Activated CD4-positive, alpha-beta T cell treated with anti-CD3 and anti-CD28 coated beads for 36 hours (primary cell): ENCODE data around the gene TP73. TPM values are rescaled to one million over a fixed set of nuclear protein-coding genes. Genes with fewer than 3 reads are reported as not detected.
"Not testable (repeated sequence)": the region's sequence is repeated elsewhere in the genome, so short reads cannot be mapped to it uniquely, and the experiment has no call there.

Source experiments
- ATAC-seq: fragments of 200-7000 bp; cut with Tn5 transposase; one replicate; pipeline ENCODE4 v1.10.0; 2021; ENCODE audit warnings: mild to moderate bottlenecking, moderate library complexity
- CTCF ChIA-PET: fragments of 350-600 bp; sonication (Branson Sonifier 250); formaldehyde crosslinking; loops from one replicate; lab custom pipeline; 2021; ENCODE audit warnings: antibody characterized with exemption; lab: Charles Lee
- POLR2A ChIA-PET: fragments of 350-600 bp; sonication (Branson Sonifier 250); formaldehyde crosslinking; loops from one replicate; lab custom pipeline; 2021; ENCODE audit warnings: antibody characterized with exemption, inconsistent platforms; lab: Charles Lee
- DNase-seq: peaks from one replicate; pipeline ENCODE4 v3.0.0-alpha.2; 2020
- H3K27ac Mint-ChIP-seq: one replicate; pipeline ENCODE4 v1.8.0; 2021; ENCODE audit warnings: mixed read lengths
- H3K27me3 Mint-ChIP-seq: one replicate; pipeline ENCODE4 v1.8.0; 2021; ENCODE audit warnings: mixed read lengths
- H3K36me3 Mint-ChIP-seq: one replicate; pipeline ENCODE4 v1.8.0; 2021; ENCODE audit warnings: low read depth, mixed read lengths
- H3K4me1 Mint-ChIP-seq: one replicate; pipeline ENCODE4 v1.8.0; 2021; ENCODE audit warnings: mixed read lengths
- H3K4me3 Mint-ChIP-seq: one replicate; pipeline ENCODE4 v1.8.0; 2021; ENCODE audit warnings: mild to moderate bottlenecking, moderate library complexity, mixed read lengths
- H3K9me3 Mint-ChIP-seq: one replicate; pipeline ENCODE4 v1.8.0; 2021; ENCODE audit warnings: low read depth, mixed read lengths
- intact Hi-C, 2 experiments: fragments of 100-400 bp; cut with DNase I in 1 of 2; cut with micrococcal nuclease in 1 of 2; formaldehyde crosslinking; loops; one replicate each; pipeline versions ENCODE4 v1.14.2 to v1.15.1; 2022 to 2024; cut with DNase I, micrococcal nuclease
- total RNA-seq, 2 experiments: library from RNA; stranded (reverse); gene quantifications; one replicate each; pipeline ENCODE4 v1.2.3, GENCODE V29; 2021

Gene TP73
- total RNA-seq, 2 experiments from 2014 or later = 0.32 to 0.40 TPM

GRCh38 chr1:3746830-3747521 lies 94.7 kb downstream of the TP73 start:
- ATAC-seq (peak; percentile 99), DNase-seq (peak; percentile 95)
- Mint-ChIP-seq H3K27me3 (no peaks in the 10 kb centered on the region), H3K9me3 (no peaks in the 10 kb centered on the region), H3K4me1 (peaks cover 32% of the 10 kb centered on the region), H3K36me3 (no peaks in the 10 kb centered on the region), H3K27ac (peak overlapping the region; percentile 51), H3K4me3 (peak overlapping the region; percentile 77)
- ChIA-PET POLR2A (no interaction called here), CTCF (no interaction called here)
- intact Hi-C loops = loop anchor here (1.0 kb wide), 7 partner anchors 25 to 216 kb away; partner anchors contain the start of genes LRRC47 (in 2 of the 2), C1orf174 (in 1 of the 2), CEP104 (in 1 of the 2) and DFFB (in 1 of the 2)

- no peaks in the 10 kb centered on the region for H3K36me3 Mint-ChIP-seq
- ChIA-PET CTCF (interaction anchor here (0.8 kb wide), 1 partner anchor 52 kb away, joined by 3 read pairs; no protein-coding TSS in a partner anchor), POLR2A (no interaction called here)
- intact Hi-C loops = loop anchor here (1.0 kb wide), 7 partner anchors 25 to 216 kb away; partner anchors contain the start of genes LRRC47 (in 2 of the 2), C1orf174 (in 1 of the 2), CEP104 (in 1 of the 2) and DFFB (in 1 of the 2)
- H3K27me3 Mint-ChIP-seq = no peaks in the 10 kb centered on the region
- H3K9me3 Mint-ChIP-seq = no peaks in the 10 kb centered on the region
- no peak overlapping the region for H3K27ac Mint-ChIP-seq
- ATAC-seq (no peak), DNase-seq (no peak)
- peaks cover 32% of the 10 kb centered on the region for H3K4me1 Mint-ChIP-seq
- peak overlapping the region; percentile 77 for H3K4me3 Mint-ChIP-seq
Measured at GRCh38 chr1:3747522-3747848, 95.2 kb downstream of the TP73 start.

DNA sequence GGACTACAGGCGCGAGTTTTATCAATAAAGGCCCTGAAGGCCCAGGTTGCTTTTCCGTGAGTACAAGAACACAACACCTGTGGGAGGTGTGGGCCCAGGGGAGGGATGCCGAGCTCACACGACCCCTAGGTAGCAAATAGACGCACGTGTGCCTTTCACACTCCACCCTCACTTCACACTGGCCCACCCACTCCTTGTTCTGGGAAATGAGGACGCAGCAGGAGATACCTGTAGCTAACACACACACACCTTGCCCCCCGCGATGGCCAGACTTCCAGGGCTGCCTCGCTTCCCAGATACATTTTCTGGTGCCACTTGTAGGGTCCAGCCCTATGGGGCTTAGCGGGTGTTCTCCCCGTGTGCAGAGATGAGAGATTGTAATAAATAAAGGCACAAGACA lies 95.6 kb downstream of the TP73 start:
- Mint-ChIP-seq H3K4me1 (peaks cover 32% of the 10 kb centered on the region), H3K4me3 (peak overlapping the region; percentile 77), H3K27ac (no peak overlapping the region), H3K36me3 (no peaks in the 10 kb centered on the region), H3K9me3 (no peaks in the 10 kb centered on the region), H3K27me3 (no peaks in the 10 kb centered on the region)
- intact Hi-C loops = loop anchor here (1.0 kb wide), 7 partner anchors 24 to 217 kb away; partner anchors contain the start of genes LRRC47 (in 2 of the 2), C1orf174 (in 1 of the 2), CEP104 (in 1 of the 2) and DFFB (in 1 of the 2)
- ChIA-PET CTCF (interaction anchor here (0.8 kb wide), 1 partner anchor 53 kb away, joined by 3 read pairs; no protein-coding TSS in a partner anchor), POLR2A (no interaction called here)
- DNase-seq (no peak), ATAC-seq (no peak)

- DNase-seq, H3K27ac Mint-ChIP-seq, intact Hi-C loops, ATAC-seq, H3K36me3 Mint-ChIP-seq, H3K9me3 Mint-ChIP-seq, POLR2A ChIA-PET, H3K27me3 Mint-ChIP-seq: not testable (repeated sequence)
- H3K4me3 Mint-ChIP-seq = peak overlapping the region; percentile 77
- CTCF ChIA-PET = interaction anchor here (0.8 to 1.2 kb wide), 2 partner anchors 39 to 53 kb away, joined by 3 to 4 read pairs; no protein-coding TSS in a partner anchor
- peaks cover 32% of the 10 kb centered on the region for H3K4me1 Mint-ChIP-seq
Measured at GRCh38 chr1:3748316-3748900, 96.1 kb downstream of the TP73 start.

- POLR2A ChIA-PET = no interaction called here
- intact Hi-C loops = no loop called here
- Mint-ChIP-seq H3K4me1 (peaks cover 28% of the 10 kb centered on the region), H3K4me3 (no peak overlapping the region), H3K27ac (no peak overlapping the region), H3K36me3 (no peaks in the 10 kb centered on the region), H3K27me3 (no peaks in the 10 kb centered on the region), H3K9me3 (no peaks in the 10 kb centered on the region)
- CTCF ChIA-PET = interaction anchor here (1.2 kb wide), 1 partner anchor 38 kb away, joined by 4 read pairs; no protein-coding TSS in a partner anchor
- no peak for ATAC-seq
- no peak for DNase-seq
Measured at GRCh38 chr1:3749512-3749911, 97.2 kb downstream of the TP73 start.

GRCh38 chr1:3750741-3751140 lies 98.4 kb downstream of the TP73 start:
- POLR2A ChIA-PET = no interaction called here
- no peaks in the 10 kb centered on the region for H3K9me3 Mint-ChIP-seq
- ATAC-seq = no peak

DNA sequence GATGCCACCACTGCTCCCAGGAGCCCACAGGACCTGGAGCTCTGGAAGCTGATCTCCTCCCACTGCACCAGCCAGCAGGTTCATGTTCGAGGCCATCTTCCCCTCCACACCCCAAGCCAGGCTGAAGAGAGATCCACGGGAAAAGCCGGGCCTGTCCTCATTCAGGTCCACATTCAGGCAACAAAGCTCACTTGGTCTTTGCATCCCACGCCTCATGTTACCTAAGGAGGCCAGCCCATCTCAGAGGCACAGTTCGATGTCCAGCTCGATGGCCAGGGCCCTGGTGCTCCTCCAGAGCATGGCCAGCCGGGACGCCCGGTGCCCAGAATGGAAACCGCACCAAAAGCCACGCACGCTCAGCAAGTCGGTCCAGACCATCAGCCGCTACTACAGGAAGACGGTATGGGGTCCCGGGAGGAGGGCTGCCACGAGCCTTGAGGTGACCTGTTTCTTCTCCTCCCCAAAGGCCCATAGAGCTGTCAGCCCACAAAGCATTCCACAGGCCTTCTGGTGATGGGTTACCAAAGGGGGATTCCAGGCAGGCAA lies 100.2 kb downstream of the TP73 start, which contains the start of gene CCDC27:
Gene CCDC27, plus strand, starts transcription at position 51 of the 546 bp plus-strand sequence. Its CDS starts 32 bp downstream, at position 83.
- ChIA-PET CTCF (no interaction called here), POLR2A (no interaction called here)
- no peaks in the 10 kb centered on the region for H3K27me3 Mint-ChIP-seq
- intact Hi-C loops = no loop called here
- no peaks in the 10 kb centered on the region for H3K9me3 Mint-ChIP-seq
- ATAC-seq (no peak), DNase-seq (no peak)
- H3K4me1 Mint-ChIP-seq = peaks cover 8% of the 10 kb centered on the region
- H3K4me3 Mint-ChIP-seq = no peak within 1 kb of the TSS
- H3K36me3 Mint-ChIP-seq = no peaks in the 10 kb centered on the region
- no peak within 1 kb of the TSS for H3K27ac Mint-ChIP-seq

More at GRCh38 chr1:3750741-3751140, 98.4 kb downstream of the TP73 start:
- Mint-ChIP-seq H3K27ac (no peak overlapping the region), H3K27me3 (no peaks in the 10 kb centered on the region), H3K36me3 (no peaks in the 10 kb centered on the region), H3K4me1 (peaks cover 16% of the 10 kb centered on the region), H3K4me3 (no peak overlapping the region)
- CTCF ChIA-PET = no interaction called here
- no peak for DNase-seq
- intact Hi-C loops = no loop called here

DNA sequence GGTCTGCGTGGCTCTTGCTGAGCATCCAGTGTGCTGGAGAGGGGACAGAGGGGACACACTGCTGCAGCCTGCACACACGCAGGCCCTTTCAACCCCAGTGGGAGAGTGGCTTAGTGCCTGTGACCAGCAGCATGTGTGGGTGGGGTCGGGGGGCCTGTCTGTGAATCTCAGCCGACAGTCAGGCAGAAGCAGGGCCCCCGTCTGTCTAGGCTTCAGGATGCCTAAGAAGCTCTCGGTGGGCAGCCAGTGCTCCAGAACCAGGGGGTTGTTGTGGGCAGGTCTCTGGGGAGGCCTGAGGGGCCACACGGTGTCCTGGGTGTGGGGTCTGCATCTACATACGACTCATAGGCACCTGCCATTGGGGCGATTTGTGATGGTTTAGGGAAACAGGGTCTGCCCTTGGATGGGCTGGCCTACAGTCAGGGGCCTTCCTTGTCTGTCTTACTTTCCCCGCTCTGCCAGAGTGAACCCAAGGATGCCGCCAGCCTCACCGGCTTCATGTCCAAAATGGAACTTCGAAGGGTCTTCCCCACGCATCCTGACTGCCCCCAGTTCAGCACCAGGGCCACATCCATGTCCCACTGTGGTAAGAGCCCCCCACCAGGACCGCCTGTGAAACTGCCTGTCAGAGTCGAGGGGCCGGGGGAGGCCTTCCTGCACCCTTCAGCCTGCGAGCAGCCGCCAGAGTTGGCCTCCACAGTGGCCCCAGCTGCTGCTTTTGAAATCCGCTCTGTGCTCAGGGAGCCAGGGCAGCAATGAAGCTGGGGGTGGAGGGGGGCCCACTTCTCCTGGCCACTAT lies 101.5 kb downstream of the TP73 start:
- no peaks in the 10 kb centered on the region for H3K27me3 Mint-ChIP-seq
- no peak overlapping the region for H3K4me3 Mint-ChIP-seq
- intact Hi-C loops = no loop called here
- H3K9me3 Mint-ChIP-seq = no peaks in the 10 kb centered on the region
- H3K36me3 Mint-ChIP-seq = no peaks in the 10 kb centered on the region
- ChIA-PET POLR2A (no interaction called here), CTCF (no interaction called here)
- no peaks in the 10 kb centered on the region for H3K4me1 Mint-ChIP-seq
- no peak overlapping the region for H3K27ac Mint-ChIP-seq
- ATAC-seq (no peak), DNase-seq (no peak)

GRCh38 chr1:3756394-3756793 lies 104.1 kb downstream of the TP73 start:
- Mint-ChIP-seq H3K4me1 (no peaks in the 10 kb centered on the region), H3K9me3 (no peaks in the 10 kb centered on the region), H3K4me3 (no peak overlapping the region), H3K36me3 (no peaks in the 10 kb centered on the region), H3K27me3 (peaks cover 11% of the 10 kb centered on the region), H3K27ac (no peak overlapping the region)
- DNase-seq (no peak), ATAC-seq (no peak)
- ChIA-PET CTCF (no interaction called here), POLR2A (no interaction called here)
- intact Hi-C loops = no loop called here

DNA sequence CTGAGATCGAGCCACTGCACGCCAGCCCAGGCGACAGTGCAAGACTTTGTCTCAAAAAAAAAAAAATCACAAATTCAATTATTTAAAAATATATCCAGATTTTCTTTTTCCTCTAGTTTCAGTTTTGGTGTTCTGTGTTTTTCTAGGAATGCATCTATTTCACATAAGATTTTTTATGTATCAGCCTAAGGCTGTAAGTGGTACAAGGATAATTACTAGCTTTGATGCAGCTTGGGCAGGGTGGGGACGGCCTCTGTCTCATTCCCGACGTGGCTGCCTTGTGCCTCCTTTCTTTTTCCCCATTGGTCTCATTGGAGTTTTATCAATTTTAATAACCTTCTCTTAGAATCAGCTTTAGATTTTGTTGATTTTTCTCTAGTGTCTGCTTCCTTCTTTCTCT lies 106.8 kb downstream of the TP73 start:
- ChIA-PET POLR2A (no interaction called here), CTCF (interaction anchor here (0.6 to 1.3 kb wide), 2 partner anchors 23 to 133 kb away, joined by 3 to 4 read pairs; no protein-coding TSS in a partner anchor)
- DNase-seq = no peak
- peaks cover 12% of the 10 kb centered on the region for H3K27me3 Mint-ChIP-seq
- H3K4me3 Mint-ChIP-seq = no peak overlapping the region
- no peaks in the 10 kb centered on the region for H3K36me3 Mint-ChIP-seq
- H3K9me3 Mint-ChIP-seq = no peaks in the 10 kb centered on the region
- H3K27ac Mint-ChIP-seq = no peak overlapping the region
- H3K4me1 Mint-ChIP-seq = no peaks in the 10 kb centered on the region
- no peak for ATAC-seq
- intact Hi-C loops = no loop called here

DNA sequence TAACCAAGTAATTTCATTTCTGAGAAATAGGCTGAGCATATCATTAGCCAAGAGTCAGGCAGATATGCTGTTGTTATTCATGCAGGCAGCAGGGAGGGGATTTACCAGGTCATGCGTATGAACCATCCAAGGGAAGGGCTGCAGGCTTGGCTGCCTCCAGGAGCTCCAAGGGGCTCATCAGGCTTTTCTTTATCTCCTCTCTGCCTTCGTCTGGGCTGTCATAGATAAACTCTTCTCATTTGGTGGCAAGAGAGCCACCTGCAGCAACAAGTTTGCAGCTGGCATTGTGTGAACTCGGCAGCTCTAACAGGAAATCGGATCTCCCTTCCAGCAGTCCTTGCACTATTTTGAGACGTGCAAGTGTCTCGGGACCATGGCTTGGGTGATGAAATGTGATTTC lies 107.5 kb downstream of the TP73 start:
- DNase-seq = no peak
- CTCF ChIA-PET = interaction anchor here (0.6 to 1.3 kb wide), 2 partner anchors 24 to 133 kb away, joined by 3 to 4 read pairs; no protein-coding TSS in a partner anchor
- H3K36me3 Mint-ChIP-seq = no peaks in the 10 kb centered on the region
- ATAC-seq = no peak
- POLR2A ChIA-PET = no interaction called here
- H3K27me3 Mint-ChIP-seq = peaks cover 14% of the 10 kb centered on the region
- H3K4me3 Mint-ChIP-seq = no peak overlapping the region
- H3K9me3 Mint-ChIP-seq = no peaks in the 10 kb centered on the region
- intact Hi-C loops = no loop called here
- H3K27ac Mint-ChIP-seq = no peak overlapping the region
- no peaks in the 10 kb centered on the region for H3K4me1 Mint-ChIP-seq
